ENCODE data around the gene CAPS2.

DNA sequence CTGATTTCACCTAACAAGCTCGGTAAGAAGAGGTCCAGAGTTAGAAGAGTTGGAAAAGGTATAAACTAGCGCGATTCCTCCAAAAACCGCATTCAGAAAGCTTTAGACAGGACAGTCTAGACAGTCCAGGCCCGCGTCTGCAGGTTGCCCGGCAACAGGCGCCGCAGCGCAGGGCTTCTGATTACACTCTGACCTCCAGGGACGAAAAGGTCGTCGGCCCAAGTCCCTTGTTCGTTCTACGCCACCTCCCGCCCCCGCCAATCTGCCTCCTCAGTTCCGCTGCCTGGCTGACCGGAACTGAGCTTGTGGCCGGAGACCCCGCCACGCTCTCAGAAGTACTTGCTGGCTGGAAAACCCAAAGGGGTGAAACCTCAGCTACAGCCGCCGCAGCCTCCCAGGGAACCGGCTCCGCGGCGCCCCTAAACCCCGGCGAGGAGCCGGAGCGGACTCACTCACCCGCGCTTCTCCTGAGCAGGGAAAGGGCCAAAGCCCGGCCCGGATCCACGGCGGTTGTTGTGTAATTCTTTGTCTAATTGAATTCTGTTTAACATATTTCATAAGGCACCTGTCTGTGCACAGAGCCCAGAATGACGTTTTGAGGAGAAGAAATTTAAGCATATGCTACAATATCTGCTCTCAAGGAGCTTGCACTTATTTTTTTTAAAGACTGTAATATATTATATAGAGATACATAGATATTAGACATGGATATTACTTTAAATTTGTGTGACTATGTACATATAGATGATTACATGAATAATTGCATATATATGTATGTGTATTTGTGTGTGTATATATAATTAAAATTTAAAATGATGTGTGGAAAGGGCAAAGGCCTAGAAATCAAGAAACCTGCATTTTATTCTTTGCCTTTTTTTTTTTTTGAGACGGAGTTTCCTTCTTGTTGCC lies at the start of gene CAPS2:
- TF ChIP-seq, protein P1, sequence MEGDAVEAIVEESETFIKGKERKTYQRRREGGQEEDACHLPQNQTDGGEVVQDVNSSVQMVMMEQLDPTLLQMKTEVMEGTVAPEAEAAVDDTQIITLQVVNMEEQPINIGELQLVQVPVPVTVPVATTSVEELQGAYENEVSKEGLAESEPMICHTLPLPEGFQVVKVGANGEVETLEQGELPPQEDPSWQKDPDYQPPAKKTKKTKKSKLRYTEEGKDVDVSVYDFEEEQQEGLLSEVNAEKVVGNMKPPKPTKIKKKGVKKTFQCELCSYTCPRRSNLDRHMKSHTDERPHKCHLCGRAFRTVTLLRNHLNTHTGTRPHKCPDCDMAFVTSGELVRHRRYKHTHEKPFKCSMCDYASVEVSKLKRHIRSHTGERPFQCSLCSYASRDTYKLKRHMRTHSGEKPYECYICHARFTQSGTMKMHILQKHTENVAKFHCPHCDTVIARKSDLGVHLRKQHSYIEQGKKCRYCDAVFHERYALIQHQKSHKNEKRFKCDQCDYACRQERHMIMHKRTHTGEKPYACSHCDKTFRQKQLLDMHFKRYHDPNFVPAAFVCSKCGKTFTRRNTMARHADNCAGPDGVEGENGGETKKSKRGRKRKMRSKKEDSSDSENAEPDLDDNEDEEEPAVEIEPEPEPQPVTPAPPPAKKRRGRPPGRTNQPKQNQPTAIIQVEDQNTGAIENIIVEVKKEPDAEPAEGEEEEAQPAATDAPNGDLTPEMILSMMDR (IDR thresholded peaks at IDR 0.05): peak in 1 of 7 experiments; percentile 20
- no peak for TF ChIP-seq POLR2A (IDR thresholded peaks at IDR 0.05)
- TF ChIP-seq EP300 (IDR thresholded peaks at IDR 0.05): no peak
- peak; percentile 29 to 75 (median 38) for TF ChIP-seq POLR2AphosphoS5 (IDR thresholded peaks at IDR 0.05)

Data from stomach (tissue), 4 donors.